Activated gamma-delta T cell treated with anti-CD3 and anti-CD28 coated beads, Interleukin-2, amount 50 U/mL, for 16 hours (primary cell): ENCODE data around the gene SF3A2.

Experiments used
- DNase-seq: peaks from one replicate; pipeline ENCODE4 v3.0.0-alpha.2; 2020; ENCODE audit warnings: low read depth

Gene SF3A2

GRCh38 chr19:2253106-2254063, 16.8 kb downstream of the SF3A2 start:
- no peak for DNase-seq

GRCh38 chr19:2254064-2254872, 17.6 kb downstream of the SF3A2 start:
- DNase-seq: no peak

GRCh38 chr19:2255112-2255845, 18.7 kb downstream of the SF3A2 start:
- no peak for DNase-seq

- DNase-seq: no peak
Observed at GRCh38 chr19:2255982-2256685, 19.5 kb downstream of the SF3A2 start, which contains the start of gene JSRP1. Gene JSRP1, minus strand, starts transcription at chr19:2256417. Its CDS starts 1,103 bp downstream, at chr19:2255314.

- DNase-seq: no peak
Observed at GRCh38 chr19:2259336-2259735, 22.7 kb downstream of the SF3A2 start.

- DNase-seq: no peak
Observed at GRCh38 chr19:2260341-2260805, 23.7 kb downstream of the SF3A2 start.

- no peak for DNase-seq
Observed at GRCh38 chr19:2261438-2262172, 25.0 kb downstream of the SF3A2 start.

GRCh38 chr19:2266183-2266993, 29.8 kb downstream of the SF3A2 start:
- DNase-seq: no peak

- DNase-seq: no peak
Observed at GRCh38 chr19:2268480-2268830, 31.8 kb downstream of the SF3A2 start.

- no peak for DNase-seq
Observed at GRCh38 chr19:2268861-2269243, 32.2 kb downstream of the SF3A2 start.

- DNase-seq: peak; percentile 99
Observed at GRCh38 chr19:2269244-2270156, 32.9 kb downstream of the SF3A2 start.

GRCh38 chr19:2270157-2270422, 33.5 kb downstream of the SF3A2 start:
- DNase-seq: no peak

- peak; percentile 59 for DNase-seq
Observed at GRCh38 chr19:2270423-2271233, 34.0 kb downstream of the SF3A2 start.

GRCh38 chr19:2271234-2272103, 34.8 kb downstream of the SF3A2 start:
- no peak for DNase-seq

GRCh38 chr19:2273356-2274184, 36.9 kb downstream of the SF3A2 start:
- DNase-seq: peak; percentile 72

GRCh38 chr19:2274185-2274711, 37.6 kb downstream of the SF3A2 start:
- DNase-seq: no peak
